ENCODE results near the gene NOXO1. TPM values are rescaled to one million over a fixed set of nuclear protein-coding genes. Genes with fewer than 3 reads are reported as not detected.

Gene NOXO1
- total and polyA plus RNA-seq, 4 donors: 0.28 to 0.67 (median 0.63) TPM; not detected in 1

GRCh38 chr16:1982013-1982433 is 754 bp upstream of the NOXO1 start:
- Histone ChIP-seq H3K27me3 (ENCODE audit: control insufficient read depth in 4 of 4, insufficient read depth in 4 of 4, low read length in 3 of 4) (no peaks in the 10 kb centered on the region), H3K36me3 (ENCODE audit: control insufficient read depth in 4 of 4, insufficient read depth in 3 of 4, low read depth in 1 of 4, low read length in 3 of 4) (peaks cover 0 to 30% (median 3%) of the 10 kb centered on the region in 4 donors), H3K9me3 (ENCODE audit: control insufficient read depth in 4 of 4, low read length in 3 of 4) (no peaks in the 10 kb centered on the region), H3K4me3 (ENCODE audit: low read depth in 1 of 3, low read length in 3 of 3) (no peak overlapping the region), H3K9ac (ENCODE audit: low read depth in 1 of 2, low read length in 2 of 2) (no peak overlapping the region), H3K27ac (ENCODE audit: low read depth in 1 of 2, low read length in 2 of 2) (no peak overlapping the region), H3K4me1 (ENCODE audit: control insufficient read depth in 4 of 4, insufficient read depth in 4 of 4, low read length in 3 of 4) (peaks cover 5 to 31% (median 17%) of the 10 kb centered on the region in 4 donors)
- 62% methylated on average over 5 of the region's 5 CpGs for WGBS
- DNase-seq (ENCODE audit: low spot score): no peak
- TF ChIP-seq SP1 (IDR thresholded peaks at IDR 0.05): no peak

DNA sequence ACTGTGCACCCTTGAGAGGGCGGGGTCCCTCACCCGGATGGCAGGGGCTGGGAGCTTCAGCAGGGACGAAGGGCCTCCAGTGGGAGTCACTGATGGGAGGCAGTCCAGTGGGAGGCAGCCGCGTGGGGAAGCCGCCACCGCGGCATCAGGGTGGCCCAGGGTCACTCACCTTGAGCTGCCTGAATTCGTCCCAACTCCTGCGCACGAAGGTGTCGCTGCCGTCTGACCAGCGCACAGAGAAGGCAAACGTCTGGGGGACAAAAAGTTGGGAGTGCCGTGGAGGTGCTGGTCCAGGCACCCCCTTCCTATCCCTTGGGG is 540 bp downstream of the NOXO1 start:
- Histone ChIP-seq H3K9ac (ENCODE audit: low read depth in 1 of 2, low read length in 2 of 2) (no peak overlapping the region), H3K9me3 (ENCODE audit: control insufficient read depth in 4 of 4, low read length in 3 of 4) (no peaks in the 10 kb centered on the region), H3K36me3 (ENCODE audit: control insufficient read depth in 4 of 4, insufficient read depth in 3 of 4, low read depth in 1 of 4, low read length in 3 of 4) (peaks cover 4 to 30% (median 10%) of the 10 kb centered on the region in 4 donors), H3K4me3 (ENCODE audit: low read depth in 1 of 3, low read length in 3 of 3) (no peak overlapping the region), H3K27ac (ENCODE audit: low read depth in 1 of 2, low read length in 2 of 2) (no peak overlapping the region), H3K27me3 (ENCODE audit: control insufficient read depth in 4 of 4, insufficient read depth in 4 of 4, low read length in 3 of 4) (no peaks in the 10 kb centered on the region), H3K4me1 (ENCODE audit: control insufficient read depth in 4 of 4, insufficient read depth in 4 of 4, low read length in 3 of 4) (peaks cover 5 to 31% (median 17%) of the 10 kb centered on the region in 4 donors)
- TF ChIP-seq FOXA1 (IDR thresholded peaks at IDR 0.05) (no peak), GABPA (IDR thresholded peaks at IDR 0.05 in 1 of 2, conservative IDR thresholded peaks at IDR 0.05 in 1 of 2) (no peak), REST (IDR thresholded peaks at IDR 0.05) (no peak), HNF4G (IDR thresholded peaks at IDR 0.05) (no peak), EGR1 (IDR thresholded peaks at IDR 0.05; ENCODE audit: low read depth in 2 of 2) (no peak), HNF4A (conservative IDR thresholded peaks at IDR 0.05) (no peak), YY1 (IDR thresholded peaks at IDR 0.05) (no peak), RXRA (IDR thresholded peaks at IDR 0.05) (no peak), TAF1 (conservative IDR thresholded peaks at IDR 0.05) (no peak)
- TF ChIP-seq, protein P1, sequence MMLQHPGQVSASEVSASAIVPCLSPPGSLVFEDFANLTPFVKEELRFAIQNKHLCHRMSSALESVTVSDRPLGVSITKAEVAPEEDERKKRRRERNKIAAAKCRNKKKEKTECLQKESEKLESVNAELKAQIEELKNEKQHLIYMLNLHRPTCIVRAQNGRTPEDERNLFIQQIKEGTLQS (IDR thresholded peaks at IDR 0.05): no peak
- WGBS: 20% methylated on average over 16 of the region's 16 CpGs
- no peak for DNase-seq (ENCODE audit: low spot score)

DNA sequence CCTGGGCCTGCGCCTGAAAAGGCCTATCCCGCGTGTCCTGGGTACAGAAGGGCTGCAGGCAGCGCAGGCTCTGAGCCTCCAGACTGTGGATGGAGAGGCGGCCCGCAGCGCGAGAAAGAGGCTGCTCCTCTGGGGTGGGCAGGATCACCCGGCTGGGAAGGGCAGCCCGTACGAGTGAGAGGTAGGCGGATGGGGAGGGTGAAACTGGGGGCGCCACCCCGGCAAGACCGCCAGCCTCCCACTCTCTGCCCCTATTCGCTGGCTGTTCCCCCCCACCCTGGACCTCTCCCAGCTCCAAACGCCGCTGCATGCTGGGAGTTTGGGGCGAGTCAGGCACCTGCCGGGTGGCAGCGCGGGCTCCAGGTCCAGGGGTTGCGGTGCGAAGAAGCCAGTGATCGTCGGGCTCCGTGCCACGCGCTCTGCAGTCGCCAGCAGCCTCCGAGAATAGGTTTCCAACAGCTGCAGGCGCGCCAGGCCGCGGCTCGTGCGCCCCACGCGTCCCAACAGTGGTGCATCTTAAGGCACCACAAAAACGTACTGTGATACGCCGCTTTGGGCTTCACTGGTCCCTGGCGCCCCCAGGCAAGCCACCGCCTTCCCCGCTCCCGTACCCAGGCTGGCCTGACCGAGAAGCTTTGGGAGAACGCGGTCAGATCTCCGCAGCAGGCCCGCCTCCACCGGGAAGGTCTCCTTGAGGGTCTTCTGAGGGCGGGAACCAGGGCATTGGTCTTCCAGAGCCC is 1.1 kb downstream of the NOXO1 start:
- DNase-seq (ENCODE audit: low spot score): no peak
- Histone ChIP-seq H3K4me1 (ENCODE audit: control insufficient read depth in 4 of 4, insufficient read depth in 4 of 4, low read length in 3 of 4) (peaks cover 5 to 27% (median 13%) of the 10 kb centered on the region in 4 donors), H3K9me3 (ENCODE audit: control insufficient read depth in 4 of 4, low read length in 3 of 4) (no peaks in the 10 kb centered on the region), H3K27ac (ENCODE audit: low read depth in 1 of 2, low read length in 2 of 2) (no peak overlapping the region), H3K27me3 (ENCODE audit: control insufficient read depth in 4 of 4, insufficient read depth in 4 of 4, low read length in 3 of 4) (no peaks in the 10 kb centered on the region), H3K36me3 (ENCODE audit: control insufficient read depth in 4 of 4, insufficient read depth in 3 of 4, low read depth in 1 of 4, low read length in 3 of 4) (peaks cover 8 to 31% (median 12%) of the 10 kb centered on the region in 4 donors), H3K9ac (ENCODE audit: low read depth in 1 of 2, low read length in 2 of 2) (no peak overlapping the region), H3K4me3 (ENCODE audit: low read depth in 1 of 3, low read length in 3 of 3) (no peak overlapping the region)
- WGBS: 13% methylated on average over 53 of the region's 53 CpGs
- TF ChIP-seq, protein P2, sequence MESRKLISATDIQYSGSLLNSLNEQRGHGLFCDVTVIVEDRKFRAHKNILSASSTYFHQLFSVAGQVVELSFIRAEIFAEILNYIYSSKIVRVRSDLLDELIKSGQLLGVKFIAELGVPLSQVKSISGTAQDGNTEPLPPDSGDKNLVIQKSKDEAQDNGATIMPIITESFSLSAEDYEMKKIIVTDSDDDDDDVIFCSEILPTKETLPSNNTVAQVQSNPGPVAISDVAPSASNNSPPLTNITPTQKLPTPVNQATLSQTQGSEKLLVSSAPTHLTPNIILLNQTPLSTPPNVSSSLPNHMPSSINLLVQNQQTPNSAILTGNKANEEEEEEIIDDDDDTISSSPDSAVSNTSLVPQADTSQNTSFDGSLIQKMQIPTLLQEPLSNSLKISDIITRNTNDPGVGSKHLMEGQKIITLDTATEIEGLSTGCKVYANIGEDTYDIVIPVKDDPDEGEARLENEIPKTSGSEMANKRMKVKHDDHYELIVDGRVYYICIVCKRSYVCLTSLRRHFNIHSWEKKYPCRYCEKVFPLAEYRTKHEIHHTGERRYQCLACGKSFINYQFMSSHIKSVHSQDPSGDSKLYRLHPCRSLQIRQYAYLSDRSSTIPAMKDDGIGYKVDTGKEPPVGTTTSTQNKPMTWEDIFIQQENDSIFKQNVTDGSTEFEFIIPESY (IDR thresholded peaks at IDR 0.05): no peak
- TF ChIP-seq REST (IDR thresholded peaks at IDR 0.05) (no peak), HNF4A (conservative IDR thresholded peaks at IDR 0.05) (no peak), FOXA2 (IDR thresholded peaks at IDR 0.05) (no peak), YY1 (IDR thresholded peaks at IDR 0.05) (no peak), HNF4G (IDR thresholded peaks at IDR 0.05) (no peak), SP1 (IDR thresholded peaks at IDR 0.05) (no peak), EGR1 (IDR thresholded peaks at IDR 0.05; ENCODE audit: low read depth in 2 of 2) (no peak)

All from liver (tissue), 9 donors.